GM18505 (cell line): ENCODE data around the gene POU2F1.
"Not testable (repeated sequence)": the region's sequence is repeated elsewhere in the genome, so short reads cannot be mapped to it uniquely, and the experiment has no call there.

Experiments used
- ATAC-seq: cut with Tn5 transposase; IDR thresholded peaks from one replicate; pipeline ENCODE4 v1.9.1; 2021; ENCODE audit not compliant: unreplicated experiment
- POLR2A ChIP-seq: IDR thresholded peaks from 4 replicates; pipeline ENCODE4 v1.6.1; 2011; ENCODE audit warnings: borderline replicate concordance; ENCODE audit not compliant: insufficient read depth, insufficient read length; ENCODE audit errors: extremely low read depth

POU2F1 gene

DNA sequence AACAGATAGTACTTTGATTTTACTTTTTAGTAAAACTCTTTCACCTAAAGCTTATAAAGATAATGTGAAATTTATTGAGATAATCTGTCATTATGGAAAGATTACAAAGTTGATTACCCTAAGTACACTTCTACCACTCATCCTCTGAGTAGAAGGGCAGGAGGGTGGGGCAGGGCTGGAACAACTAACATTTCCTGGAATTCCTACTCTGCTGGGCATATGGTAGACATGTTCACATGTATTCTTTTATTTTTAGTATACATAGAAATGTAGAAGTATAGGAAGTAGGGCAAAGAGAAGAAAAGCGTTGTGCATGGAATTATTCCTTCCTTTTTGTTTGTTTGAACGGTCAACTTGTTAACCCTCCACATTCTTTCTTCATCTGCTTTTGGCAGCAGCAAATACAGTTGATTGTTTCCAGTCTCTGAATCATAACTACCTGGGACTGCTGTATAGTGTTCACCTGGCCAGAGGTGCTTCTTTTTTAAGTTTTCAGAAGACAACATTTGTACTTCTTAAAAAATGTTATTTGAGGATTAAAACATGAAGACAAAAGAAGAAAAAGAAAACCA lies 85.1 kb downstream of the POU2F1 start:
- no peak for TF ChIP-seq POLR2A
- ATAC-seq: no peak

DNA sequence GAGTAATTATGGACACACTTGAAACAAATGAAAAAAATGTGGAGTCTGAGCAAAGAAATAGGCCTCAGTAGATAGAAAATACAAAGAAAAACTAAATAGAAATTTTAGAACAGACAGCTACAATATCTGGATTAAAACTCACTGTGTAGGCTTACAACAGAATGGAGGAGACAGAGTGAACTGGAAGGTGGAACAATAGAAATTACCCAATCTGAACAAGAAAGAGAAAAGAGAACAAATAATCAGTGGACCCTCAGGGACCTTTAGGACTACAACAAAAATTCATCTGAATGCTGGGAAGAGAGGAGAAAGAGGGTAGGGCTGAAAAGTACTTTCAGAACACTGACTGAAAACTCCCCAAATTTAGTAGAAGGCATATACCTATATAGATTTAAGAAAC lies 90.0 kb downstream of the POU2F1 start:
- TF ChIP-seq POLR2A: no peak
- no peak for ATAC-seq

DNA sequence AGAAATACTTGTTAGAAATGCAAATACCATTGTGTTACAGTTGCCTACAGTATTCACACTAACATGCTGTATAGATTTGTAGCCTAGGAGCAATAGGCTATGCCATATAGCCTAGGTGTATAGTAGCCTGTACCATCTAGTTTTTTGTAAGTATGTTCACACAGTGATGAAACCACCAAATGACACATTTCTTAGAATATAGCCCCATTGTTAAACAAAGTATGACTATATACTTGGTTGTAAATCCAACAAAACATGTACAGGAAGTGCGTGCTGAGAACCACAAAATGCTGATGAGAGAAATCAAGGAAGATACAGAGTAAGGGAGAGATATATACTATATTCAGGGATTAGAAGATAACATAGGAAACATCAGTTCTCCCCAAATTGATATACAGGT lies 92.2 kb downstream of the POU2F1 start:
- no peak for ATAC-seq
- TF ChIP-seq POLR2A: no peak

DNA sequence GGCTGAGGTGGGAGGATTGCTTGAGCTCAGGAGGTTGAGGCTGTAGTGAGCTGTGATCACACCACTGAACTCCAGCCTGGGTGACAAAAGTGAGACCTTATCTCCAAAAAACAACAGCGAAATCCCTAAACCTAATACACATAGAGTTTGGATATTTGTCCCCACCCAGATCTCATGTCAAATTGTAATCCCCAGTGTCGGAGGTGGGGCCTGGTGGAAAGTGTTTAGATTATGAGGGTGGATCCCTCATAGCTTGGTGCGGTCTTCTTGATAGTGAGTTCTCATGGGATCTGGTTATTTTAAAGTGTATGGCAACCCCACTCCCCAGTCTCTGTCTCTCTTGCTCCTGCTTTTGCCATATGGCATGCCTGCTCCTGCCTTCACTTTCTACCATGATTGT lies 94.0 kb downstream of the POU2F1 start:
- no peak for TF ChIP-seq POLR2A
- ATAC-seq: no peak

DNA sequence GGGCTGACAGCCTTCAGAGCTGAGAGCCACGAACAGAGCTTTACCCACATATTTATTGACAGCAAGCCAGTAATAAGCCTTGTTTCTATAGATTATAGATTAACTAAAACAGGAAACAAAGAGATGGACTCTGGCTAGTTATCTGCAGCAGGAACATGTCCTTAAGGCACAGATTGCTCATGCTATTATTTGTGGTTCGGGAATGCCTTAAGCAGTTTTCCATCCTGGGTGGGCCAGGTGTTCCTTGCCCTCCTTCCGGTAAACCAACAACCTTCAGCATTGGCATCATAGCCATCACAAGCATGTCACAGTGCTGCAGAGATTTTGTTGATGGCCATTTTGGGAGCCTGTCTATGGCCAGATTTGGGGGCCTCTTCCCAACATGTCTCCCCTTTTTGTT lies 96.8 kb downstream of the POU2F1 start:
- no peak for ATAC-seq
- TF ChIP-seq POLR2A: no peak

DNA sequence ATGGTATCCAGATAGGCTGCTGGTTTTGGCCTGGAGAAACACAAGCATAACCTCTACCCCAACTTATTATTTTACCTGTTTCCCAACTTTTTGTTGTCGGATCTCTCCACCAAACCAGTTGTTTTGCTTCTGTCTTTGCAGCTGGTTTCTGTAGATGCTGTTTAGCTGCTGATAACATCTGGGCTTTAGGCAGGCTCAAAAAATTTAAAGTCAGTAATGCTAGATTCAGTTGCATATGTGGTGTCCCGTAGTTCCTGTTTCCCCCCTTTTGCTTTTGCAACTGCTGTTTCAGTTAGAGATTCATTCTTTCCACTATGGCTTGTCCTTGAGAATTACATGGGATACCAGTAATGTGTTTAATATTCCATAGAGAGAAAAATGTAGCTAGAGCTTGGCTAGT lies 98.5 kb downstream of the POU2F1 start:
- ATAC-seq: not testable (repeated sequence)

DNA sequence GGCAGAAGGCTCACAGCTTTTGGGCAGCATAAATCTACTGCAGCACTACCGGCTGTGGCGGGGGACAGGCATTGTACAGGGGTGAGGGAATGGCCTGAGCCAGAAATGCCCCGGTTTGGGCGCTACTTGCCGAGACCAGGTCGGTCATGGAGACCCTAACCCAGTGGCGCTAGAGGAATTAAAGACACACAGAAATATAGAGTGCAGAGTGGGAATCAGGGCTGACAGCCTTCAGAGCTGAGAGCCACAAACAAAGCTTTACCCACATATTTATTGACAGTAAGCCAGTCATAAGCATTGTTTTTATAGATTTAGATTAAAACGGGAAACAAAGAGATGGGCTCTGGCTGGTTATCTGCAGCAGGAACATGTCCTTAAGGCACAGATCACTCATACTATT lies 101.8 kb downstream of the POU2F1 start:
- no peak for TF ChIP-seq POLR2A

DNA sequence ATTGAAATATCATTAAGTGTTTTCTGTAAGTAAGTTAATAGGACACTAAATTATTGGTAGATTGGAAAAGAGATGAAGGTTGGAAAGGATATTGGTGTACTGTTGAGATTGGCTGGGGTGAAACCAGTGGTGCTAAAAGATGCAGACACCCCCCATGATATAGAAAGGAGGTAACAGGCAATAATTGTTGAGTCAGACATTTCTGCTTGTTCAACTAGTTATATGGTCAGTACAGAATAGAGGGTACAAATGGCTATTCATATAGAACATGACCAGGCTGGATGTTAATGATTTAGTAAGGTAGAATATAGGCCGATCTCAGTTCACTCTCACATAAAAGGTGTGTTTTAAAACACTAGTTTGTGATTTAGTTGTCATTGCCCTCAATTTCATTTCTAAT lies 104.5 kb downstream of the POU2F1 start:
- ATAC-seq: no peak
- no peak for TF ChIP-seq POLR2A

More for the DNA sequence above, 101.8 kb downstream of the POU2F1 start:
- ATAC-seq: no peak

DNA sequence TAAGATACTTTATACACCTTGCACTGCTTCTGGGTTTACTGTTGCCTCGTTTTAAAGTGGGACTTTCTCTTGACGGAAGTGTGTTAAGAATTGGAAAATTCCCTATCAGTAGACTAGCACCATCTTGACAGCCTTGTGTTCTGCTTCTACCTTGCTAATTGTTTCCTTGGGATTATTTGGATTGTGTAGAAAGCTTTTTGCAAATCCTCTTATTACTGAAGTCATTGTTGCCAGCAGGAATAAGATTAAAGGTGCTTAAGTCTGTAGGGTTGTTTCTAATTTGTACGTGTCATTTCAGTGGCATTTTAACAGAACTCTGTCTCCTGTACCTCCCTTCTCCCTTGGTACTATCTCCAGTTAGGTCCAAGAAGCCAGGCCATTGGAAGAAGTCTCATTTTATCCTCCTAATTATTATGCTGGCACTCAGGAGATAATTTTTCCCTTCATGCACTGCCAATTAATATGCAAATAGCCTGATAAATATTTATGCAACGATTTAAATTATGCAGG lies 107.7 kb downstream of the POU2F1 start:
- TF ChIP-seq POLR2A: no peak
- ATAC-seq: peak; percentile 6

DNA sequence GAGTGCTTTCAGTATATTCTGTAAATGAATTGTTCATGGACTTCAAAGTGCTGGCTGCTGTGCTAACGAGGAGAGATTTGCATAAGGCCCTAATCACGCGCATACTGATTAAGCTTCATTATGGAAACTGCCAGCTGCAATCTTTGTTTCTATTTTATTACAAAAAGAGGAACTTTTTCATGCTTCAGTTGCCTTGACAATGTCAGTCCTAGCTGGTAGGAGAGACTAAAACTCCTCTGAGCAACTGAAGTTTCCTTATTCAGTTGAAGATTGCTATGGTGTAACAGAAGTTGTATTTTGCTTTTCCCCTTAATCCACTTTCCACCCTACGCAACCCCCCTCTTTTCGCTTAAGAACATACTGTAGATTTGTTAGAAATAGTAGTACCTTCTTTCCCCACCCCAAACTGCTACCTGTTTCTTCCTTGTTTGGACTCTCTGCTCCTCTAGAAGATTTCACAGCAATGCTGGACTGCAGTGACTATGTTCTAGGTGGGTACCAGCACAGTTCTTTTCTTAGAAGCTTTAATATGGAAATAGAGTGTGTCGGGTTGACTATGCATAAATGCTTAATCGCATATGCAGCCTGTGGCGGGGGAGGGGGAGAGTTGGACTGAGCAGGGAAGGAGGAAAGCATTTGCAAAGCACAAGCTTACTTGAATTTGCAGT lies 108.3 kb downstream of the POU2F1 start:
- TF ChIP-seq POLR2A: peak; percentile 45
- ATAC-seq: peak; percentile 75

DNA sequence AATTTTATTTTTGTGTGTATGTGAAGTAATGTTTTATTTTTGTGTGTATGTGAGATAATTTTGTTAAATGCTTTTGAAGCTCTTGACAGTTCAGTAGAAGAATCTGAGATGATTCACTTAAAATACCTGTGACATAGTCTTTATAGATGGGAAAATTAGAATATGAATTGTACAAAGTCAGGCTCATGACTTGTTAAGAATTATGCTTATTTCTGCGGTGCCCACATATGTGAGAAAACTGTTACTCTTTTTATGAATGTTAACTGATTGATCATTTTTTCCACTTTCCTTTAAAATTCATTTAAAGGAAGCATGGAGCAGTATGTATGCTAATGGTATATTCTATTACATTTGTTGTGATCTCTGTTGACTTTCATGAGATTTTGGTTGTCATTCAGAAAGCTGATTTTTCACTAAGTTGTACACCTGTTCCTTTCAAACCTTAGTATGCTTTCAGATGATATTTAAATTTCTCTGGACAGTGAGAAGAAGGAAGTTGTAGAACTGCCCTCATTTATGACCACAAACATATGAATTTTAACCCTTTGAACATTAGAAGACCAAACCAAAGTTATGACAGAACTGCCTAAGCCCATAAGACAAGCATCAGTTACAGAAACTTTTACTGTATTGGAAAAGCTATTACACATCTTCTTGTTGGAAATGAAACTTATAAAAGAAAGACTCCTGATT lies 110.1 kb downstream of the POU2F1 start:
- no peak for TF ChIP-seq POLR2A
- no peak for ATAC-seq

DNA sequence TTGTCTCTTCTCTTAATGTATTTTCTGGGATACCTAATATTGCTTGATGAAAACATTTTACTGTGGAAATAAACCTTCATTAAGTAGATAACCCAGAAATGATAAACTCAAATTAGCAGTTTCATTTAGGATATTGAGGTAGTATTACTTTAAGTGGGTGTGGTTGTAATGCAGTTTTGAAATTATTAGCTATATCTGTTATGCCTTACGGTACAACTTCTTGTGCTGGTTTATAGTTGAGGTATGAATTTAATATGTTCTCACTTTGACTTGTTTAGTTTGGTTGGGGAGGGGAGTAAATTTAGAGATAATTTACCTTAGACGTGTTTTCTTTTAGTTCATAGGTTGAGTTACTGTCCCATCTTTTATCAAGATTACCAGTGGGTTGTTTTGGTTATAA lies 111.0 kb downstream of the POU2F1 start:
- no peak for ATAC-seq
- TF ChIP-seq POLR2A: no peak

DNA sequence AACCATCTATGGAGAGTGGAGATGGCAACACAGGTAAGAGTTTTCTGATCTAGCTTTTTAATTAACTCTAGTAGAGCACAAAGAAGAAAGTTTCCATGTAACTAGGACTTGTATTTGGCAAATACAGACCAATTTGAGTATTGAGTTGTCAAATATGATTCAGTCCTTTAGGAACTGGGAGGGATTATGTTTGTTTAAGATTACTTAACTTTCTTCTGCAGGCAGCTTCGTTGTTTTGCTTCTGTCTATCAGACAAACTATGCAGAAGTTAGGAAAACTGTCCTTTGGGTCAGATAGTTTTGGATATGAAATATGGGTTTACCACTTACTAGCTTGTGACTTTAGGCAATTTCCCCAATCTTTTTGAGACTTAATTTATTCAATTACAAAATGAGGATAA lies 111.8 kb downstream of the POU2F1 start:
- no peak for ATAC-seq
- TF ChIP-seq POLR2A: no peak

DNA sequence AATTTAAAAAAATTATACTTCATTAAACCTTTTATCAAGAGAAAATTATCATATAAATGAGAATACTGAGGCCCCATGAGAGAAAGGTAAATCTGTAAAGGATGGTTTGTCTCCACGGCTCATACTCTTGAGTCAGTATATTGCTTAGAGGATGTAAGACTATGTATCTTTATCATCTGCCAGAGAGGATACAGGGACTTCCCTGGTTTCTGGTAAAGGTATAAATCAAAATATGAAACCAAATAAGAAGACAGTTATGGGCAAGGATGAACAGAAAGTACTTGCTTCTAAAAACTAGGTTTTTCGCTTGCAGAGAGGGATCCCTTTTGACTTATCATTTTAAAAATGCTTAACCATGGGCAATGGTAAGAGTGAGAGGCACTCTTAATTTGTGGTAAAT lies 112.4 kb downstream of the POU2F1 start:
- ATAC-seq: no peak
- no peak for TF ChIP-seq POLR2A

DNA sequence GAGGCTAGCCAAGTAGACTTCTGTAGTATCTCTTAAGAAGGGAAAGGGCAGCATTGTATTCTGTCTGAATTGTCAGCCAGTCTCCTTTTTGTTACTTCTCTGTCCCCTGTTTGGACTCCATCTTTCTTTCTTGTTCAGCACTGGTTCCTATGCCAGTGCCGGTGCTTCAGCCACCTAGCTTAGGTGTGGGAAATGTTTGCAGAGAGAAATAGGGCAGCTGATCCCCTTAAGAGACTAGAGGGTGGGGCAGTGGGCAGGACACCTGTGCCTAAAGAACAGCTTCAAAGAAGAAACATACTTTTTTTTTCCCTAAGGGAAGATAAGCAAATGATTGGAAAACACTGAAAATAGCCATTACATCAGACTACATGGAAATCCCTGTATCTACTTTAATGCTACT lies 113.0 kb downstream of the POU2F1 start:
- TF ChIP-seq POLR2A: no peak

DNA sequence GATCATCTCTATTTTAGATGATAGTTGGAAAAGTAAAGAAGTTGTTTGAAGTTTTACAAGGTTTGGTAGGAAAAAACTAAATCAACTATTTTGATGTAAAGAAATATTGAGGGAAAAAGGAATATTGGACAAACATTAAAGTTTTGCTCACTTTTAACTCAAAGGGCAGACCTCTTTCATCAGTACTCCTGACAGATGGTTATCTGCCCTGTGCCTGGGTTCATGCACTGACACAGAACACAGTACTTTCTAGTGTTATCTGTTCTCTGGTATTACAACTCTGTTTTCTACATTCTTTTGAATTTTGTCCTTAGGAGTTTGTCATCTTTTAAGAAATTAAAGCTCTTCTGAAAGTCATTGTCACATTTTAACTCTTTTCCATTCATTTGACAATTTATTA lies 118.7 kb downstream of the POU2F1 start:
- ATAC-seq: no peak
- no peak for TF ChIP-seq POLR2A

More for the DNA sequence above, 113.0 kb downstream of the POU2F1 start:
- no peak for ATAC-seq
